MM.1S (cell line): ENCODE results near the gene ARHGAP32.

Experiments used
- DNase-seq: peaks from one replicate; pipeline ENCODE4 v3.0.0-alpha.2; 2015
- H2AFZ ChIP-seq: fragments of 300-600 bp; sonication (generic); 2 replicates; pipeline ENCODE4 v1.6.0; 2016; ENCODE audit warnings: antibody characterized with exemption, low read length
- H3F3A ChIP-seq: fragments of 300-600 bp; sonication (generic); 2 replicates; pipeline ENCODE4 v1.6.1; 2016; ENCODE audit warnings: mild to moderate bottlenecking, antibody characterized with exemption, low read length, moderate library complexity, mixed read lengths; ENCODE audit not compliant: insufficient read depth
- H3K27ac ChIP-seq: fragments of 300-600 bp; sonication (generic); 2 replicates; pipeline ENCODE4 v1.5.1; 2016; ENCODE audit warnings: mild to moderate bottlenecking, low read length
- H3K27me3 ChIP-seq: fragments of 300-600 bp; sonication (generic); replicated peaks from 2 replicates; pipeline ENCODE4 v1.6.0; 2016; ENCODE audit warnings: low read length; ENCODE audit not compliant: insufficient read depth
- H3K36me3 ChIP-seq: fragments of 300-600 bp; sonication (generic); replicated peaks from 2 replicates; pipeline ENCODE4 v1.6.1; 2016; ENCODE audit warnings: mild to moderate bottlenecking, low read length, mixed read lengths; ENCODE audit not compliant: insufficient read depth
- H3K4me1 ChIP-seq: fragments of 300-600 bp; sonication (generic); 2 replicates; pipeline ENCODE4 v1.6.1; 2016; ENCODE audit warnings: low read length, mixed read lengths
- H3K4me2 ChIP-seq: fragments of 300-600 bp; sonication (generic); 2 replicates; pipeline ENCODE4 v1.6.0; 2016; ENCODE audit warnings: low read depth, low read length
- H3K4me3 ChIP-seq: fragments of 300-600 bp; sonication (generic); 2 replicates; pipeline ENCODE4 v1.5.1; 2016; ENCODE audit warnings: low read length, mixed read lengths
- H3K79me2 ChIP-seq: fragments of 300-600 bp; sonication (generic); 2 replicates; pipeline ENCODE4 v1.6.1; 2016; ENCODE audit warnings: mixed run types, low read length, mixed read lengths
- H3K9ac ChIP-seq: fragments of 300-600 bp; sonication (generic); 2 replicates; pipeline ENCODE4 v1.6.1; 2016; ENCODE audit warnings: low read length, mixed read lengths
- H3K9me2 ChIP-seq: fragments of 300-600 bp; sonication (generic); replicated peaks from 2 replicates; pipeline ENCODE4 v1.6.1; 2016; ENCODE audit warnings: mild to moderate bottlenecking, low read length, mixed read lengths; ENCODE audit not compliant: insufficient read depth
- H3K9me3 ChIP-seq: fragments of 300-600 bp; sonication (generic); replicated peaks from 2 replicates; pipeline ENCODE4 v1.6.1; 2016; ENCODE audit warnings: mild to moderate bottlenecking, low read length, mixed read lengths; ENCODE audit not compliant: insufficient read depth
- H4K20me1 ChIP-seq: fragments of 300-600 bp; sonication (generic); 2 replicates; pipeline ENCODE4 v1.6.1; 2016; ENCODE audit warnings: mild to moderate bottlenecking, low read length, moderate library complexity, mixed read lengths; ENCODE audit not compliant: insufficient read depth
- CTCF ChIP-seq: fragments of 300-600 bp; sonication (generic); IDR thresholded peaks from 2 replicates; pipeline ENCODE4 v1.5.1; 2016; ENCODE audit warnings: antibody characterized with exemption, low read length, mixed read lengths
- EZH2 ChIP-seq: fragments of 300-600 bp; sonication (generic); optimal IDR thresholded peaks from 2 replicates; pipeline ENCODE3; 2017; ENCODE audit warnings: low read depth, mild to moderate bottlenecking, antibody characterized with exemption, low read length, mixed read lengths
- EZH2phosphoT487 ChIP-seq: fragments of 300-600 bp; sonication (generic); IDR thresholded peaks from 2 replicates; pipeline ENCODE4 v1.6.1; 2018; ENCODE audit warnings: antibody characterized with exemption, low read length

The ARHGAP32 gene

GRCh38 chr11:129210831-129211181, 18.7 kb upstream of the ARHGAP32 start:
- no peak for DNase-seq
- no peaks in the 10 kb centered on the region for H3F3A ChIP-seq
- no peaks in the 10 kb centered on the region for H3K79me2 ChIP-seq
- H3K4me2 ChIP-seq, result no peak overlapping the region
- TF ChIP-seq EZH2 (no peak), EZH2phosphoT487 (no peak), CTCF (no peak)
- no peak overlapping the region for H3K4me3 ChIP-seq
- H3K27ac ChIP-seq, result no peak overlapping the region
- H3K9ac ChIP-seq, result no peak overlapping the region
- H3K4me1 ChIP-seq, result no peaks in the 10 kb centered on the region
- H4K20me1 ChIP-seq, result no peaks in the 10 kb centered on the region
- H3K9me2 ChIP-seq, result no peaks in the 10 kb centered on the region
- H2AFZ ChIP-seq, result no peak overlapping the region
- H3K9me3 ChIP-seq, result no peaks in the 10 kb centered on the region
- H3K27me3 ChIP-seq, result no peaks in the 10 kb centered on the region
- H3K36me3 ChIP-seq, result no peaks in the 10 kb centered on the region

- H3K4me3 ChIP-seq, result no peak overlapping the region
- no peak overlapping the region for H2AFZ ChIP-seq
- no peaks in the 10 kb centered on the region for H3F3A ChIP-seq
- no peaks in the 10 kb centered on the region for H3K36me3 ChIP-seq
- H3K27ac ChIP-seq, result no peak overlapping the region
- no peak overlapping the region for H3K9ac ChIP-seq
- no peaks in the 10 kb centered on the region for H3K9me3 ChIP-seq
- H4K20me1 ChIP-seq, result no peaks in the 10 kb centered on the region
- no peak overlapping the region for H3K4me2 ChIP-seq
- H3K79me2 ChIP-seq, result no peaks in the 10 kb centered on the region
- TF ChIP-seq EZH2phosphoT487 (no peak), CTCF (no peak), EZH2 (no peak)
- no peak for DNase-seq
- no peaks in the 10 kb centered on the region for H3K27me3 ChIP-seq
- H3K9me2 ChIP-seq, result no peaks in the 10 kb centered on the region
- H3K4me1 ChIP-seq, result no peaks in the 10 kb centered on the region
Measured at GRCh38 chr11:129209891-129210830, 18.0 kb upstream of the ARHGAP32 start.

GRCh38 chr11:129208863-129209262, 16.7 kb upstream of the ARHGAP32 start:
- H3K36me3 ChIP-seq, result no peaks in the 10 kb centered on the region
- no peaks in the 10 kb centered on the region for H3K4me1 ChIP-seq
- H2AFZ ChIP-seq, result no peak overlapping the region
- H3K9ac ChIP-seq, result no peak overlapping the region
- TF ChIP-seq CTCF (no peak), EZH2phosphoT487 (no peak), EZH2 (no peak)
- no peak for DNase-seq
- no peak overlapping the region for H3K27ac ChIP-seq
- no peaks in the 10 kb centered on the region for H4K20me1 ChIP-seq
- no peaks in the 10 kb centered on the region for H3K9me2 ChIP-seq
- H3K79me2 ChIP-seq, result no peaks in the 10 kb centered on the region
- H3K4me2 ChIP-seq, result no peak overlapping the region
- no peak overlapping the region for H3K4me3 ChIP-seq
- no peaks in the 10 kb centered on the region for H3K9me3 ChIP-seq
- H3F3A ChIP-seq, result no peaks in the 10 kb centered on the region
- H3K27me3 ChIP-seq, result no peaks in the 10 kb centered on the region
